Measurements from ENCODE around the gene KCNK17.
"Not testable (repeated sequence)": the region's sequence is repeated elsewhere in the genome, so short reads cannot be mapped to it uniquely, and the experiment has no call there.

Gene KCNK17

DNA sequence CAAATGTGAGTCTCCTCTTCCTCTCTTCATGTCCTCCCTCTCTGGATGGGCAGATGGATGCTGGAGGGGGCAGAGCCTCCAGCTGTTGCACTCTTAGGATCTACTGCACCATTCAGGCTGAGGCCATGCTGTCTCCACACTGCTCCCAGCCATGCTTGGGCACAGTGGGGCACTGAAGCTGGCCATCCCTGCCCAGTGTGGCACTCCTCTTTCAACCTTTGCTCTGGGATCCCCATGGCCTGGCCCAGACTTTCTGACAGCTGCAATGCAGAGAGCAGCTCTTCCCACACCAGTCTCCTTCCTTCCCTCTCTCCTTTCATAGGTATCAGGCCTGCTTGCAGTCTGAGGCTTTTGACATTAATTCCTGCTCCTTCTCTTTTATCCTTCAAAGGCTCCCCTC, 9.3 kb downstream of the KCNK17 start:
- H3K27ac ChIP-seq: no peak overlapping the region
- DNase-seq (ENCODE audit: low read depth, low spot score): no peak

DNA sequence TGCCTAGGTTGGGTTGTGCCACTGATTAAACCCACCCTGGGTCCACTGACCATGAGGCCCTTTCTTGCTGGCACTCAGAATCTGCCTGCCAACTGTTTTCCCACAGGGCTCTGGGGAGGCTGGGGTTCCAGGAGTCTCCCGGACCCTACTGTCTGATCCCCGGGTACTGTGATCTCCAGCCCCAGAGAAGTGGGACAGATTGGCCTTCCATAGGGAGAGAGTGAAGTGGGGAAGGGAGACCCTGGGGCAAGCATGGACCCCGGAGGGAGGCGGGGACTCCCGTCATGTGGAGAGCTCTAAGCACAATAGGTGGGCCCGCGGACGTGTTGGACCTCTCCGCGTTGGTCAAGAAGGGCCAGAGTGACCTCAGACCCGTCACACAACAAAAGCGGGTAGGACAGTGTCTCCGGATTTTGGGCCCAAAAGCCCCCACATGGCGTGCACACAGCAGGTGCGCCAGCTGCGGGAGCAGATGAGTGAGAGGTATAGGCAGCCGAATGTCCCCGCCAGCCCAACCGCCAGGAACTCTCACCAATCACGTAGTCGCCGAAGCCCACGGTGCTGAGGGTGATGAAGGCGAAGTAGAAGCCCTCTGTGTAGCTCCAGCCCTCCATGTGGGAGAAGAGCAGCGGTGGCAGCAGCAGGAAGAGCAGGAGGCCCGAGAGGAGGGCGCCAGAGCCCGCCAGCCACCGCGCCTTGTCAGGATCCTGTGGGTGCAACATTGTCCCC, 10.6 kb downstream of the KCNK17 start:
- no peak for DNase-seq (ENCODE audit: low read depth, low spot score)
- no peak overlapping the region for H3K27ac ChIP-seq

DNA sequence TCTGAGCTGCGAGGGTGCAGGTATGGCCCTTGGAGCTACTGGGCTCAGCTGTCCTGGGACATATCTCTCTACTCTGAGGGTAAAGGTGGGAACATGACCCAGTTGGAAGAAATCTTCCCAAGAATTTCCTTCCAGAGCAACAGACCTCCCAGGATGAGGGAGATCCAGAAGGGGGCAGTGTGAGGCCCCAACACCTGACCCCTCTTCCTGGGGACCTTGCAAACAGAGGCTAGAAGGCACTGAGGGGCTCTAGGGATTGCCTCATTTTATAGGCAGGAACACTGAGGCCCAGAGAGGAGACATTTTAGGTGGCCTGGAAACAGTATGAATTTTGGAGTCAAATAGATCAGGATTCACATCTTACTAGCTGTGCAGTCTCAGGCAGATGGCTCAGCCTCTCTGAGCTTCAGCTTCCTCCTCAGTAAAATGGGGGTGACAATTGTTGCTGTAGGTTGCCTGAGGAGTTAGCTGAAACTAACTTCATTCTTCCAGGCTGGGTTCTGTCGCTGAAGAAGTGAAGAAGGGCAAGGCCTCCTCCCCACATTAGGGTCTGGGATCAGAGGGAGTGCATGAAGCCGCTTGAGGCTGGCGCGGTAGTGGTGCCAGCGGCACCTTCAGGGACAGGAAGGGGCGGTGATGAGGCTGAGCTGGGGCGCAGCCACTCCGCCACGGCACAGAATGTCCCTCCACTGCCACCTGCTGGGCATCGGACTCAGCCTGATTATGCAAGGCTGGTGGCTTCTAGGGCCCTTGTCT, 11.4 kb downstream of the KCNK17 start:
- no peak for DNase-seq (ENCODE audit: low read depth, low spot score)
- H3K27ac ChIP-seq: no peak overlapping the region

DNA sequence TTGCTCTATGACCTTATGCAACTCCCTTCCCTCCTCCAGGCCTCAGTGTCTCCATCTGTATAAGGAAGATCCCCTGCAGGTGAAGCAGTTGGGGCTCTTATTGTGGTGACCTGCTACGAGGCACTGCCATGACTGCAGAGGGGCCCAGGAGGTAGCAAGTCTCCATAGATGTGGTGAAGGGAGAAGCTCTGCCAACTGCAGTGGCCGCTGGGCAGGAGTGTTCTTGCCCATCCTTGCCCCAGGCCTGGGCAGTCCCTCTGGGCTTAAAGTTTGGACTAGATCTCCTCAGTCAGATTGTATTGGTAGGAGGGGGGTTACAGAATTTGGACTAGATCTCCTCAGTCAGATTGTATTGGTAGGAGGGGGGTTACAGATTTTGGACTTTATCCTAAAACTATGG, 12.2 kb downstream of the KCNK17 start:
- no peak overlapping the region for H3K27ac ChIP-seq
- no peak for DNase-seq (ENCODE audit: low read depth, low spot score)

DNA sequence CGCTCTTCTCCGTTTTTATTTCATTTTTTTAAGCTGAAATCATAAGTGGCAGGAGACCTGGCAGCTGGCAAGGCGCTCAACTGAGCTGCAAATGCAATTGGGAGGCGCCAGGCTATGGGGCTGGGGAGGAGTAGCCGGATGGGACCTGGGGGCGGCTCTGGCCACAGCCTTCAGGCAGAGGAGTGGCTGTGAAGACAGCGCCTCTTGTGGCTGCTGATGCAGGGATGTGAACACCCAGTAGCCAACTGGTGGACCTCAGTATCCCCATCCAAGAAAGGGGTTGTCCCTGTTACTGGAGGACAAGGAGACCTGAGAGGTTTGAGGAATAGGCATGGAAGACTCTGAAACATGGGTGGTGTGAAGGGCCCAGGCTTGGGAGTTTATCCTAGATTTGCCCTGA, 12.6 kb downstream of the KCNK17 start:
- DNase-seq (ENCODE audit: low read depth, low spot score): no peak
- H3K27ac ChIP-seq: no peak overlapping the region

DNA sequence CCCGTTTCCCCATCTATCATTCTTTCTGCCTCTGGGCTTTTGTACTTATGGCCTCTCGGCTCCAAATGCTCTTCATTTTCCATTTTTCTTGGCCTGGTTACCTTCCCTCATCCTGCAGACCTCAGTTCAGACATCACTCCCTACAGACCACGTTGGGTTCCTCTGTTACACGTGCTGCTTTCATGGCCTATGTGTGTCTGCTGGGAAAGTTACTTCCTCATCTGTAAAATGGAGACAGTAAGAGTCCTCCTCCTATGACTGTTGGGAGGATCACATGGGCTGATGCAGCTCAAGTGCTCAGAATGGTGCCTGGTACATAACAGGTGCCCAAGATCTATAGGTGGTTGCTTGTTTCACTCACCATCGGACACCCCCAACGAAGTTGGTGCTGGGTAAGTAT, 13.5 kb downstream of the KCNK17 start:
- DNase-seq (ENCODE audit: low read depth, low spot score): no peak
- no peak overlapping the region for H3K27ac ChIP-seq

DNA sequence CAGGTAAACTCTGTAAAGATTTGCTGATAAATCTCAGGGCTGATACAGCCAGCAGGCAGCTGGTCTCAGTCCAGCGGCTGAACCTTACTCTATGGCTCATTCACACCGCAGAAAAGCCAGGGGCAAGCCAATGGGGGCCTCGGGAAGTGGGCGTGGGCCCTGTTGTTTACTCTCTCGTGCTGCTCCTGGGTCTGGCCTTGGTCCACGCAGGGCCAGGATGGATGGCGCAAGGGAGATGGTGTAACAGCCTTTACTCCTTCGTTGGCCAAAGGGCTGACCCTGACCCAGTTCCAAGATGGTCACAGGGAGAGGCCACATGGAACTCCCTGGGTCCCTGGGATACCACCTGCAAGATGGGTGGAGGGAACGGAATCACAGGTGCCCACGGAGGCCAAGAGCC, 16.2 kb downstream of the KCNK17 start:
- no peak for DNase-seq (ENCODE audit: low read depth, low spot score)
- no peak overlapping the region for H3K27ac ChIP-seq

DNA sequence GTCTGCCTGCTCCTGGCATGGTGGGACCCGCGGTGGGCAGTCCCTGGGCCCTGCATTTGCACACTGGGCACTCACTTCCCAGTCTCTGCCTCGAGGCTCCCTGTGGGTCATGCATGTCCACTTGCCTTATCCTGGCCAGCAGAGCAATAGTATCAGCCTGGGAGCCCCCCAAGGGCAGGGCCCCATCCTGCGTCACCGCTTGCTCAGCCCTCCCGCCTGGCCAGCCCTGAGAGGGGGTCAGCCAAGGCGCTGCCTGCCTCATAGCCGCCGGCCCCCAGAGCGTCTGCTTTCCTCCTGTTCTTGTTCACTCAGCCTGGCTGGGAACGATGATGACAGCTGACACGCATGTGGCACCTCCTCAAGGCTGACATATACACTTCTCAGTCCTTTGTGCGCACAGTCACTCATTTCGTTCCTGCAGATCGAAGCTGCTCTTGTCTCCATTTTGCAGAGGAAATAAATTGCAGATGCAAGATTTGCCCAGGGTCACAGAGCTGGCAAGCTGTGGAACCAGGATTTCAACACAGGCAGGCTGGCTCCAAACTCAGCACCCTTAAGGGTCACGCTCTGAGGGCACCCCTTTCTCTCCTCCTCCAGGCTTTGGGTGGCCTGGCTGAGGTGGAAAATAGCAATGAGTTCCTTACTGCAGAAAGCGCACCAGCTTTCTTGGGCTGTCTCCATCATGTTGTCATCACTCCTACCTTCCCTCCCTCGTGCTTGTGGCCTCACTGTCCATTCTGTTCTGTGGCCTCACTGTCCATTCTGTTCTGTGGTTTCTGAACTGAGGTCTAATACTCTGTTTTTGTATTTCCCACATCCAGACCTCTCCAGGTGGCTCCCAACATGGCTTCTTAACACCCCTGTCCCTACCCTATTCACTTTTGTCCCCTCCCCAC, 17.2 kb downstream of the KCNK17 start:
- H3K27ac ChIP-seq: no peak overlapping the region
- no peak for DNase-seq (ENCODE audit: low read depth, low spot score)

DNA sequence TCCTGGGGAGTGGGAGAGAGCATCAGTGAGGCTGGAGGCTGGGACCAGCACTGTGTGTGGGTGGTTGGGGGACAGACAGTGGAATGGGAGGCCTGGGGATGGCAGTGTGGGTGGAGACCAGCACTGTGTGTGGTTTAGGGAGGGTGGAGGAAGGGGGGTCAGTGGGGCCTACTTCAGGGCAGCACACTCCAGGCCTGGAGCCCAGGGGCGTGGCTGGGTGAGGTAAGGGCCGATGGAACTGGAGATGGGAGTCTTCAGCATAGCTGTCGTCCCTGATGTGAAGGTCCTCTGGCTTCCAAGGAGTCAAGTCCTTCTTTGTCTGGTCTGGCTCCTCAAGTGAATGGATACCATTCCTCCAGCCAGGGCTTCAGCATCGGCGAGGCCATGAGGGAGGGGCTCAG, 18.6 kb downstream of the KCNK17 start:
- no peak overlapping the region for H3K27ac ChIP-seq
- DNase-seq (ENCODE audit: low read depth, low spot score): no peak

DNA sequence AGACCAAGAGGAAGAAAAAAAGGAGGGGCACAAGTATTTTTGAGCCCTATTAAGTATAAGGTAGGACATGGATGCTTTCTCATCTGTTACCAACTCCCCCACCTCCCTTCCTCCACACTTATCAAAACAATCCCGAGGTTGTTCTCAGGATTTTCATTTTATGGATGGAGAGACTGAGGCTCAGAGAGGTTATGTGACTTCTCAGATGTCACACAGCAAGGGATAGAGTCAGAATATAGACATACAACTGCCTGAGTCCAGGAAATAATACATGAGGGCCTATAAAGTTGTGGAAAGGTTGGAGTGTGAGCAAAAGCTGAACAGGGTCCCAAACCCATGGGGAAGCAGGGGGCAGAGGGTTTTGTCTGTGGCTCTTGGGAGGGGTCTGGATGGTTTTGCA, 19.3 kb downstream of the KCNK17 start:
- H3K27ac ChIP-seq: no peak overlapping the region
- no peak for DNase-seq (ENCODE audit: low read depth, low spot score)

DNA sequence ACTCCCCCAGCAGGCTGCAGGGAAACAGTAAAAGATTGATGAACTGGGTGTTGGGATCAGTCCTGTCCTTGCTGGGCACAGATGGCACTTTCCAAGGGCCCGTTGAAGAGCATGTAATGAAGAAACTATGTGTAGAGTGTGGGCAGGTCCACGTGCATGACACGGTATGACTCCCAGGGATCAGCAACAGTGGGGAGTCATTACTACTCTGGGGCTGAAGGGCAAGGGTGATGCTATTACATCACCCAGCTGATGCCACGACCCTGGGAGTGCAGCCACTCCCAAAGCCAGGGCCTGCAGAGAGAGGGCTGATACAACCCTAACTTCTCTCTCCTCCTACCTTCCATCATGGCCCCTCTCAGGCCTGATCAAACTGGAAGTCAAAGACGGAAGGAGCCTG, 20.1 kb downstream of the KCNK17 start:
- no peak overlapping the region for H3K27ac ChIP-seq
- DNase-seq (ENCODE audit: low read depth, low spot score): no peak

DNA sequence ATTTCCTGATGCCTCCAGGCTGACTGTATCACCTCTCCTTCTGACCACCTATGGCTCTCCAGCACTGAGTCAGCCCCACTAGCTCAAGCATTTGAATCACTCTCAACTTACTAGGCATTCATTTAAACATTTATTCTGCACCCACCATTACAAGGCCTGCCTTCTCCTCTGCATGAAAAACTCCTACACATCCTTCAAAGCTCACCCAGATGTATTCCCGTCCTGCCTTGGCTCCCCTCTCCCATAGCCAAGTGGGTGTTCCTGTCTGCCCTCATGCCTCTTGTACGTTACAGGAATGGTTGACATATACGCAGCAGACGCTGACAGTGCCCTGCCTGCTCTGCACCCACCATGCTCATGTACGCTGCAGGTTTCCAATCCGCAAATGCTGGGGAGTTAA, 21.6 kb downstream of the KCNK17 start:
- DNase-seq (ENCODE audit: low read depth, low spot score): no peak
- no peak overlapping the region for H3K27ac ChIP-seq

DNA sequence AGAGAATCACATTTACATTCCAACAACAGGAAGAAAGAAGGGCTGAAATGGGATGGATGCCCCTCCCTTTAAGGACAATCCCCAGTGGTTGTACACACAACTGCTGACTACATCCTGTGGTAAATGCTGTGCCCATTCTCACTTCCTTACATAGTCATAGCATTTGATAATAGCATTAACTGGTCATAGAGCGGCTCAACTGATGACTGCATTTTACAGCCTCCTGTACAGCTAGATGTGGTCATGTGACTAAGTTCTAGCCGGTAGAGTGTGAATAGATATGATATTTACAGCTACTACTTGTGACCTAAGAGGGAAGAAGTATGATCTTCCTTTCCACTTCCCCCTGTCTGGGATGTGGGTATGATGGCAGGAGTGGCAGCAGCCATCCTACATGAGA, 24.7 kb downstream of the KCNK17 start:
- no peak overlapping the region for H3K27ac ChIP-seq
- DNase-seq (ENCODE audit: low read depth, low spot score): no peak

DNA sequence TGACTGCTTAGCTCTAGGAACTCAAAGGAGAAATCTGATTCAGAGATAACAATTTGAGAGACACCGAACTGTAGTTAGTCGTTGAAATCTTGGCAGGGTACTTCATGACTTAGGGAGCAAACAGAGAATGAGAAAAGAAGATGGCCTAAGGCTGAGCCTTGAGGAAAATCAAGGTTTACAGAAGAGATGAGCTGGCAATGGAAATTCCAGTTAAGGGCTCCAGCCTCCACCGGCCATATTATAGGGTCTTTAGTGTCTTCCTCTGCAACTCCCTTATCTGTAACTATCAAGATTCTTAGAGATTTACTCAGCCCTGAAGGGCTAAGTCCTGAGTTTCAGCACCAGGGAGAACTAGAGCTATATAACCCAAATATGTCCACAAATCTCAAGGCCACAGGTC, 26.6 kb downstream of the KCNK17 start:
- no peak for DNase-seq (ENCODE audit: low read depth, low spot score)
- no peak overlapping the region for H3K27ac ChIP-seq

DNA sequence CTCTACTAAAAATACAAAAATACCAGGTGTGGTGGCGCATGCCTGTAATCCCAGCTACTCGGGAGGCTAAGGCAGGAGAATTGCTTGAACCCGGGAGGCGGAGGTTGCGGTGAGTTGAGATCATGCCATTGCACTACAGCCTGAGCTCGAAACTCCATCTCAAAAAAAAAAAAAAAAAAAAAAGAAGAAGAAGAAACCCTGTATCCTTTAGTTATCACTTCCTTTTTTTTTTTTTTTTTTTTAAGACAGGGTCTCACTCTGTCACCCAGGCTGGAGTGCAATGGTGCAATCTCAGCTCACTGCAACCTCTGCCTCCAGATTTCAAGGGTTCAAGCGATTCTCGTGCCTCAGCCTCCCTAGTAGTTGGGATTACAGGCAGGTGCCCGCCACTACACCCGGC, 27.6 kb downstream of the KCNK17 start:
- DNase-seq (ENCODE audit: low read depth, low spot score); H3K27ac ChIP-seq: not testable (repeated sequence)

DNA sequence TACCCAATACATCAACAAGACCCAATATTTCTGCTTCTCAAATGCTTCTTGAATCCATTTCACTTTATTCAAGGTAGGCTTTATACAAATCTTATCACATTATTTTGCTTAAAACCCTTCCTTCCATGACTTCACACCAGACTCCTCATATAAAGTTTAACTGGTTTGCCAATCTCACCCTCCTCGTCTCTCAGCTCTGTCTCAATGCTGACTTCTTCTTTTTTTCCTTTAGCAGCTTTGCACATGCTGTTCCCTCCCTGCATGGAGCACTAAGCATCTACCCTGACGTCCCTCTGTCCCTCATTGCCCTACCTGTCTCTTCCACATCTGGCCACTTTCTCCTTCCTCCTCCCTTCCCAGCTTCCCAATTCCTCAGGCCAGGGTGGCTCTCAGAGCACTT, 31.4 kb downstream of the KCNK17 start:
- no peak for DNase-seq (ENCODE audit: low read depth, low spot score)
- H3K27ac ChIP-seq: no peak overlapping the region

DNA sequence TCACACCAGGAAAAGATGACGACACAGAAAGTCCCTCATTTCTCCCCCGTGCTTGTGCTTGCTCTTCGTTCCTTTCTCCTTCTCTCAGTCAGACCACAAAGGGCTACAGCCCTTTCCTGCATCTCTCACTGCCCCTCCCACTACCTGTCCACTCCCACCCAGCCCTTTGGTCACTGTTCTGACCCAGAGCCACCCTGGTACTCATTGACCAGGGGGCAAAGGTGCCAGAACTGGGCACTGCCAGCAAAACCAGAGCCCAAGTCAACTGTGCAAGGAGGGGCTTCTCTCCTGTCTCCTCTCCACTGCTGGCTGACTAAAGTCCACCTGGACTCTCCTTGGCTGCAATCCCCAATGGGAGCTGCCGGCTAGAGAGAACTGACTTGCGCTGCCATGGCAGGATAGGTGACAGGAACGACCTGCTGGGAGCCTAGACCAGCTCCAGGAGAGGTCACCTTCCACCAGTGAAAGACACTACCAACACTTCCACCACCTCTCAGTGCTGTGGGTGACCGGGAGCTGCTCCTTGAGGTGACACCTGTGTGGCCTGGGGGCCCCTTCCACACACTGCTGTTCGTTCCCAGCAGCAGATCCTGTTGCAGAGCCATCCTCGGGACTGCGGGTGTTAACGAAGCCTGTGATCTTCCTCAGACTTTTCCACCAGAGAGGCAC, 32.8 kb downstream of the KCNK17 start:
- DNase-seq (ENCODE audit: low read depth, low spot score): no peak

DNA sequence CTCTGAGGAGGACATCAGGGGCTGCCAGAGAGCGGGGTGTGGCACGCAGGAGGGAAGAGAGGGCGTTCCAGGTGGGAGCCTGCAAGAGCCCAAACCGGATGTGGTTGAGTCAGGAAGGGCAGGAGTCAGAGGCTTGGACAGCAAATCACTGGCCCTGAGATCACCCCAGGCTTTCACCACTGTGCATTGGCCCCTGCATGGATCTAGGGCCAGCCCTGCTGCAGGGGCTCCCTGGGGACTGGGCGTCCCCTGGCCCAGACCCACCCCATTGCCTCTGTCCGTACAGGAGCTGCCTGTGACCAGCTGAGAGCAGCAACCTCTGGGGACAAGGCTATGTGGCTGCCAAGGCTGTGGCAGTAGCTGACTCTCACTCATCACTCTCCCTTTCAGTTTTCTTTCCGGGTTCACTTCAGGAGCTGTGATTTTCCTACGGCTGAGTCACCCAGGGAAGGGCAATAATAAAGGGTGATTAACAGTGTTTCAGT, 33.9 kb downstream of the KCNK17 start:
- peak; percentile 52 for DNase-seq (ENCODE audit: low read depth, low spot score)

More for the DNA sequence above, 32.8 kb downstream of the KCNK17 start:
- no peak overlapping the region for H3K27ac ChIP-seq

DNA sequence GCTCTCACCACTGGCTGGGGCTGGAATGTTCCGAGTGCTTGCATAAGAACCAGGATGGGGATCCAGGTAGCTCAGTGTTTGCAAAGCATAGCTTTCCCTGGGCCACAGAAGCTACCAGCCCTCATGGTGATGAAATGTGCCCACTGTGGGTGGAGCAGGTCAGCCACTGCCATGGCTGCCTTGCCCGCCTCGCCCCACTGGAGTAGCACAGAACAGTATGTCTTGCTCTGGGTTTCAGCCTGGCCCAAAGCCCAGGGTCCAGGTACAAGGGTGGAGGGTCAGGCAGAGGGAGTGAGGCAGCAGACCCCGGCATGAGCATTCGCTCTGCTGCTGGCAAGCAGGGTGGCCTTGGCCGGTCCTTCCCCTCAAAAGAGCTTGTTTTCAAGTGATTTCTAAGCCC, 34.7 kb downstream of the KCNK17 start:
- H3K27ac ChIP-seq: no peak overlapping the region

More for the DNA sequence above, 33.9 kb downstream of the KCNK17 start:
- no peak overlapping the region for H3K27ac ChIP-seq

DNA sequence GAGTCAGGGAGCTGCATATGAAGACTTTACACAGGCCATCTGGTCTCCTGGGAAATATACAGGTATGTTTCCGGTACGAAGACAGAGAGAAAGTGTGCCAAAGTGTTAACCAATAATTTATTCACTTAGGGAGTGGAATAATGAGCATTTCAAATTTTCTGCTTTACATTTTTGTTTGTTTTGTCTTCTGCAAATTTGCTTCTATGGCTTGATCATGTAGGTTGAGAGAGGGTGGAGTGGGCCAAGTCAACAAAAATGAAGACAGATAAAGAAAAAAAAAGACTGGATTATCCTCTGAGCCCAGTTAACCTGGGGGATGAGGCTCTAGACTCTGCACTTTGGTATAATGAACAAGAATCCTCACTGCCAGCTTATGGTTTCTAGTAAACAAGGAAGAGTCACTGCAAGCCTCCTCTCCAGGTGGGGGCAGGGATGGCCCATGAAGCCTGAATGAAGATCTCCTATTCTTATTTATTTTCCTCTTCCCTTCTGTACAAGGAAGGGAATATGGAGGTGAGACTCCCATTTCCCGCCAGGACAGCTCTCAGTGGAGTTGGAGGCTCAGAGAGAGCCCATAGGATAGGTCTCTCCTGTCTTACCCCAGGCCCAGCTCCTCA, 37.7 kb downstream of the KCNK17 start:
- no peak overlapping the region for H3K27ac ChIP-seq
- DNase-seq (ENCODE audit: low read depth, low spot score): no peak

More for the DNA sequence above, 34.7 kb downstream of the KCNK17 start:
- DNase-seq (ENCODE audit: low read depth, low spot score): no peak

All from epithelial cell of prostate (primary cell).